ENCODE measurements around the gene CASP14. TPM values are rescaled to one million over a fixed set of nuclear protein-coding genes. Genes with fewer than 3 reads are reported as not detected.

Gene CASP14
- total and polyA plus RNA-seq, 2 of the 8 experiments (the other 6 are each of a cell fraction or from before 2014, with no cell fraction given) = not detected

- H3K23ac ChIP-seq (ENCODE audit: insufficient read length) = no peak overlapping the region
- H3K4me3 ChIP-seq (ENCODE audit: extremely low read depth in 1 of 4, insufficient read depth in 2 of 4, low read depth in 3 of 4, low read length in 4 of 4) = no peak overlapping the region
- H3K9ac ChIP-seq (replicated peaks in 1 of 4; ENCODE audit: extremely low read depth in 1 of 4, low read depth in 3 of 4, low read length in 3 of 4) = no peak overlapping the region
- H4K91ac ChIP-seq (replicated peaks; ENCODE audit: insufficient read length, low read length) = no peak overlapping the region
- 70% methylated on average over 3 of the region's 3 CpGs; no CpG with 5 or more reads in 1 of the 2 experiments for WGBS, 2 experiments (ENCODE audit: extremely low coverage in 1 of 2, insufficient coverage in 1 of 2, insufficient read length in 1 of 2, insufficient replicate concordance in 2 of 2, low coverage in 1 of 2, low lambda C conversion rate in 2 of 2, missing lambda C conversion rate in 1 of 2)
- peaks cover 23 to 56% of the 10 kb centered on the region in 2 experiments; a peak in 3 of 4 replicates for H3K9me3 ChIP-seq (ENCODE audit: insufficient read depth in 2 of 2, low read depth in 1 of 2, low read length in 1 of 2)
- no peak overlapping the region for H3K4me2 ChIP-seq (ENCODE audit: insufficient read depth in 1 of 2, low read depth in 2 of 2, low read length in 2 of 2)
- FAIRE-seq = no peak
- ChIA-PET CTCF (ENCODE audit: partially characterized antibody) (interaction anchor here (1.0 to 1.5 kb wide), 3 partner anchors 14 to 464 kb away, joined by 3 to 4 read pairs (median 3); no protein-coding TSS in a partner anchor), POLR2A (ENCODE audit: partially characterized antibody) (no interaction called here)
- H3K56ac ChIP-seq (replicated peaks; ENCODE audit: insufficient read length, low read depth, low read length) = no peak overlapping the region
- no peak overlapping the region for H2BK15ac ChIP-seq (ENCODE audit: low read length)
- H4K5ac ChIP-seq (ENCODE audit: insufficient read length, low read depth, low read length) = no peak overlapping the region
- no peak overlapping the region for H3K27ac ChIP-seq (ENCODE audit: low read depth, low read length)
- H3K23me2 ChIP-seq (ENCODE audit: low read depth, low read length) = peaks cover 4% of the 10 kb centered on the region; the same call in 1 of the 2 replicates
- H3K4ac ChIP-seq (replicated peaks; ENCODE audit: insufficient read length, low read depth, low read length) = no peak overlapping the region
- no peaks in the 10 kb centered on the region for H3K79me2 ChIP-seq (ENCODE audit: control insufficient read depth in 1 of 2, insufficient read depth in 2 of 2, low read length in 2 of 2)
- no peaks in the 10 kb centered on the region for H3K79me1 ChIP-seq (ENCODE audit: low read depth, low read length)
- no peak overlapping the region for H2AFZ ChIP-seq (ENCODE audit: low read length)
- no peak overlapping the region for H2BK12ac ChIP-seq (ENCODE audit: low read depth, low read length)
- H2BK5ac ChIP-seq (ENCODE audit: low read depth, low read length) = no peak overlapping the region
- no peaks in the 10 kb centered on the region for H3K36me3 ChIP-seq (ENCODE audit: control insufficient read depth in 2 of 4, insufficient read depth in 4 of 4, low read length in 3 of 4)
- DNase-seq (ENCODE audit: low read depth in 1 of 2, low spot score in 2 of 2) = no peak
- no peaks in the 10 kb centered on the region for H3K4me1 ChIP-seq (replicated peaks in 1 of 4; ENCODE audit: control insufficient read depth in 3 of 4, insufficient read depth in 4 of 4, low read length in 3 of 4)
- H3K18ac ChIP-seq (ENCODE audit: extremely low read depth, low read length) = no peak overlapping the region
- no peaks in the 10 kb centered on the region for H4K20me1 ChIP-seq (replicated peaks in 1 of 2; ENCODE audit: control insufficient read depth in 1 of 2, insufficient read depth in 2 of 2, low read length in 2 of 2)
- H3K27me3 ChIP-seq (replicated peaks in 1 of 4; ENCODE audit: control insufficient read depth in 3 of 4, extremely low read depth in 1 of 4, insufficient read depth in 3 of 4, low read length in 3 of 4) = no peaks in the 10 kb centered on the region
- H4K8ac ChIP-seq (ENCODE audit: extremely low read depth, insufficient read depth, low read length) = no peak overlapping the region
- H2BK20ac ChIP-seq (ENCODE audit: low read length) = no peak overlapping the region
- no peak overlapping the region for H3K14ac ChIP-seq (ENCODE audit: insufficient read length)
- H2AK5ac ChIP-seq (ENCODE audit: low read depth, low read length) = no peak overlapping the region
- H2BK120ac ChIP-seq (replicated peaks; ENCODE audit: low read depth, low read length) = no peak overlapping the region
Observed at GRCh38 chr19:15038294-15038693, 11.0 kb upstream of the CASP14 start.
